ENCODE data around the gene MRPL14. TPM values are rescaled to one million over a fixed set of nuclear protein-coding genes. Genes with fewer than 3 reads are reported as not detected.
A peak's percentile ranks its signal among the peaks of the same experiment; 100 is the strongest.

The MRPL14 gene
- total and polyA plus RNA-seq, 2 of the 8 experiments (the other 6 are each of a cell fraction or from before 2014, with no cell fraction given): 82.0 to 97.1 TPM

DNA sequence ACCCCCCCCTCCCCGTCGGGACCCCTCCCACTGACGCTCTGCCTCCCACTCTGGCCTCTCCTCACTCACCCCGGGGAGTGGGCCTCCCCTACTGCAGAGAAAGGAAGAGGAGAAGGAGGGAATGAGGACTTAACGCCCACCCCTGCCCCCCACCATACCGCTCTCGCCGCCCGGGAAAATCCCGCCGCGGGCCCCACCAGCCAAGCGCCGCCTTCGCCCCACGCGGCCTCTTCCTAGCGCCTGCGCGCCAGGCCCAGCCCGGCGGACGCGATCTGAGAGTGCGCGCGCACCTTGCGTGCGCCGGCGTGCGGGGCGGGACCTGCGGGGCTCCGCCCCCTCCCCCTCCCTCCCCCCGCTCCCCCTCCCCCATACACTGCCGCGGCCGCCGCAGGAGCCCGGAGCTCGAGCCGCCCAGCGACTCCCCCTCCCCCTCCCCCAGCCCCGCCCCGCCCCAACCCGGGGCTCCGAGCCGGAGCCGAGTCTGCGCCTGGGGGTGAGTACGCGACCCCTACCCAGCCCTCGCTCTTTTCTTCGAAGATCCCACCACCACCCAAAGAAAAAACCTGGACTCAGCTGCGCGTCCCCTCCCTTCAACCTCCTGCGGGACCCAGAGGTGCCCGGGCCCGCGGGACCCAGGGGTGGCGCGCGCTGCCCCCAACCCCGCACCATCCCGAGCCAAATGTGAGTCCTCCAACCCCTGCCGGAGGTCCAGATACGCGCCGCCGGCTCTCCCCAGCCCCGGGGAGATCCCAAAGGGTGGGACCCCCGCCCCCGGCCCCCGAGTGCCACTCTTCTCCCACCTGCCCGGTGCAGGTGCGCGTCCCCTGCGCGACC, at the start of gene MRPL14, which contains the start of gene TMEM63B (continued):
- no peak for TF ChIP-seq CHD1 (IDR thresholded peaks at IDR 0.05; ENCODE audit: low read depth, low read length)
- TF ChIP-seq POLR2AphosphoS5 (IDR thresholded peaks at IDR 0.05; ENCODE audit: low read depth, low read length): peak; percentile 70
- no peak for TF ChIP-seq CEBPB (IDR thresholded peaks at IDR 0.05; ENCODE audit: low read depth, low read length)
- no peak for TF ChIP-seq KDM5A (IDR thresholded peaks at IDR 0.05; ENCODE audit: low read length)
- TF ChIP-seq GTF2F1 (IDR thresholded peaks at IDR 0.05; ENCODE audit: borderline replicate concordance, low read depth, low read length): no peak
- TF ChIP-seq TEAD4 (IDR thresholded peaks at IDR 0.05; ENCODE audit: low read depth, low read length): no peak
- peak; percentile 79 for TF ChIP-seq NRF1 (IDR thresholded peaks at IDR 0.05; ENCODE audit: low read depth, low read length)
- no peak for TF ChIP-seq RAD21 (IDR thresholded peaks at IDR 0.05 in 1 of 2, conservative IDR thresholded peaks at IDR 0.05 in 1 of 2; ENCODE audit: low read depth in 2 of 2, low read length in 2 of 2)
- no peak for TF ChIP-seq MAFK (IDR thresholded peaks at IDR 0.05; ENCODE audit: low read depth, low read length)
- TF ChIP-seq GABPA (IDR thresholded peaks at IDR 0.05; ENCODE audit: borderline replicate concordance, insufficient read depth, low read length): no peak
